GM21529 (cell line): ENCODE measurements around the gene SERP2.

ENCODE experiments used
- ATAC-seq: cut with Tn5 transposase; IDR thresholded peaks from one replicate; pipeline ENCODE4 v1.9.1; 2021; ENCODE audit not compliant: unreplicated experiment

SERP2 gene

DNA sequence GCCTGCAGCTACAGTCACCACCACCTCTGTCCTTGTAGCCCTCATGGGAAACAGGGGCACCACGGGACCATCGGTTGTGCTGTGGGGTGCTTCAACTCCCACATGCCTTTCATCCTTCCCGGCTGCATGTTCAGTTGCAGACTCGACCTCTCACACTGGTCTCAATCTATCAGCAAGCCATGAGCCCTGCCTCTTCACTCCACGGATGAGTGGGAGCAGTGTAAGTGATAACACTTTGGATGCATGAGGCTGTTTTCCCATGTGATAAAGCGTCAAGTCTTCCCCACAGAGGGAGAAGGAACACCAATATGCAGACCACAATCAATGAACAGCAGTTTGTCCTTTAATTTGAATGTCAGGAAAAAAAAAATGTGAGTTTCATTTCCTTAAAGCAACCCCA is 12.2 kb downstream of the SERP2 start:
- ATAC-seq: no peak

DNA sequence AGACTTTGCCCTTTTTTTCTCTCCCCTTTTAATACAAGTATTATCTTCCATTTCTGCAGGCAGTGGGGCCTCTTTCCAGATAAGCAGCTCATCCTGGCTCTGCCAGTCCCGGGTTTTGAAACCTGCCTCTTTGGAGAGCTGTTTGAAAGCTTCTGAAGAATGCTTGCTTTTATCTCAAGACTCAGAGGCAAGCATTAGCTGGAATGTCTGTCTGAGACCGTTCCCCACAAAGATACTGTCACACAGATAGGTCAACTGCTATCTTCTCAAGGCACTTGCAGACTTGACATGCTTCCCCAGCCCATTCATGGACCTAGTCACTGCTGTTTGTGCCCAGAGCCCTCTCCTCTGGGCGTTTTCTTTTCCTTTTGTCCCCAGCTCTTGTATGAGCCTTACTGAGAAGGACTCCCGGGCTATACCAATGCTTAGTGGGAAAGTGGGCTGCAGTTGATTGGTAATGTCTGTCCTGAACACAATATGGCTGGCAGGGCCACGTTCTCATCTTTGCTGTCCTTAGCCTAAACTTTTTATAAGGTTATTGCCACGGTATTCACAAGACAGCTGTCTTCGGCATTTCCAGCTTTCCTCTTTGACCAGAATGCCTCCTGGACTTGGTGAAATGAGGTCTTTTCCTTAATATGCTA is 13.4 kb downstream of the SERP2 start:
- ATAC-seq: no peak

DNA sequence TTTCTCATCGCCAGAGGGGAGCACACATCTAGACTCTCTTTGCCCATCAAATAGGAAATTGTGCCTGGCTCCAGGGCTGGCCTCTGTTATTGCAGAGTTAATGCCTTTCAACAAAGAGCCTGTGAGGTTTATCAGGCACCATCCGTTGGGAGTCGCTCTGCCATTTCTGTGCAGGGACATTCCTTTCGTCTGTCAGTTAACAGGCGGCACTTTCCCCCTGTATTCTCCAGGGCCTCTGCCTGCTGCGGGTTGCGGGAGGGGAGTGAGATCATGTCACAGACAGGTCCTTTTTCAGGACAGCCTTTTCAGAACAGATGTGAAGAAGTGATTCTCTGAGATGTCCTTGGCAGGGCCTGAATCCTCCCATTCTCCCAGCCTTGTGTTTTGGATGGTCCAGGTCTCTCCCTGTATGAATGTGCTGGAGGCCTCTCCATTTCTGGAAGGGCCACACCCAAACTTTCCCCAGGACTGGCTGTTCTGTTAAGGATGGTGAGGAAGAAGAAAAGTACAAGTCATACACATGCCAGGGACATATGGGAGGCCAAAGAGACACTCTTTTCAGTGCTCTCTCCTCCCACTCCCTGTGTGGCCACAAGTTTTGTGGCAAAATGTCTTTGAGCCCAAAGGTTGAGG is 14.9 kb downstream of the SERP2 start:
- ATAC-seq: no peak

DNA sequence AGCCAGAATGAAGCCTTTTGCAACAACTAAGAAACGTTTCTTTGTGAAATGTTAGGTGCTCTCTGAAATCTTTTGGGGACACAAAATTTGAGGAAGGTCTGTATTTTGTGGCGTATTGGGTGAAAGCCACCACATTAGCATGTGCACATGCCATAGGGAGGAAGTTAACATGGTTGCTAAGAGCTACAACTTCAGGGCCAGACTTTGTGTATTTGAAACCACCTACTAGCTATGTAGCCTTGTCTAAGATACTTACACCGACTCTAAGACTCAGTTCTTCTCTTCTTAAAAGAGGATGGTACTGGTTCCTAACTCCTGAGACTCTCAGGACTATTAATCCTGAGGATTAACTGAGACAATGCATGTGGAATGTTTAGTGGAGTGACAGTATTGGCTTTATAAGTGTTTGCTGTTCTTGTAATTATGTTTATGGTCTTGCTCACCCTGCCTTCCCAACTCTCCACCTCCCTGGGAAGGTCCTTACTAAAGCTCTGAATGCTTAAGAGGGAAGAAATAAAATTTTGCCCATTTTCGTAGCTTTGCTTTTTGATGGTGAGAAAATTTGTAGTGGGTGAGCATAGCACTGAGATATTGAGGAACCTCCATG is 15.5 kb downstream of the SERP2 start:
- no peak for ATAC-seq

DNA sequence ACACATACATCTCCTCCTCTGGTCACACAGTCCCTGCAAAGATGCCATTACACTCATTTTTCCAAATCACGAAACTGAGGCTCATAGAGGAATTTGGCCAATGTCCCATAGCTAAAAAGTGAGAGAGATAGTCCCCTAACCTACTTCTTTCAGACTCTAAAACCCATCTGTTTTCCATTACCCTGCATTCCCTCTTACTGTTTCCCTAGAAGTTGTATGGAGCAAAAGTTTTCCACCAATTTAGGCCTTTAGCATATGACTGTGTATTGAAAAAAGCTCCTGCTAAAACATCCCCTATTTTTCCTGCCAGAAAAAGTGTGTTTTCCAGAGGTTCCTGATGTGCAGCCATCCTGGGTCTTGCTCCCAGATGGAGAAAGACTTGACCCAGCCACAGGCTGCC is 16.3 kb downstream of the SERP2 start:
- no peak for ATAC-seq

DNA sequence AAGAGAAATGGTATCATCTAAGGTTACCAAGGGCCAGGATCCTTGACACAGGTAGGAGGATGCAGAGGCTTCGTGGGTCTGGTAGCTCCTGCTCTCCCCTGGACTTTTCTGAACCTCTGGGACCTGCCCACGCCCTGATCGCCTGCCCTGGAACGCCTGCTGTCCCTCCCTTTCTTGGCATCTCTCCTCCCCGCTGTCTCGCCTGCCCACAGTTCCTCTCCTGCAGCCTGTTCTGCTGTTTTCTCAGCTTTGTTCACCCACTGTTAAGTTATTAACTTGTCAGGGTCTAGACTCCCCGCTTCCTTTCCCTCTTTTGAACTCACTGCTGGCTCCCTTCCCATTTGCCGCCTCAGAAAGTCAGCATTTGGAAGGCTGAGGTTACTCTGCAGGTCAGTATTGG is 19.8 kb downstream of the SERP2 start:
- no peak for ATAC-seq

DNA sequence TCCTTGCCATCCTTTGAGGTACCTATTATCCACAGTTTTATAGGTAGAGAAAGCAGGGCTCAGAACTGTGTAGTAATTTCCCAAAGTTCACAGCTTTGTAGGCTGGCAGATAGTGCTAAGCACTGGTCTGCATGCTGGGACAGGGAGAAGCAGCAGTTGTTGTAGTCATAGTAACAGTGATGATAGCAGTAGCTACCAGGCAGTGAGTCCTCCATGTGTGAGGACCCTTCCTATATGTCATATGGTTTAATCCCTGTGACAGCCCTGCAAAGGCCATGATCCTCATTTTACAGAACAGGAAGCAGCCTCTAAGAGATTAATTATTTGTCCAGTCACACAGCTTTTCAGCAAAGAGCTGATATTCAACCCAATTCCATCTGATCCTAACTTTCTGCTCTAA is 21.0 kb downstream of the SERP2 start:
- ATAC-seq: no peak

DNA sequence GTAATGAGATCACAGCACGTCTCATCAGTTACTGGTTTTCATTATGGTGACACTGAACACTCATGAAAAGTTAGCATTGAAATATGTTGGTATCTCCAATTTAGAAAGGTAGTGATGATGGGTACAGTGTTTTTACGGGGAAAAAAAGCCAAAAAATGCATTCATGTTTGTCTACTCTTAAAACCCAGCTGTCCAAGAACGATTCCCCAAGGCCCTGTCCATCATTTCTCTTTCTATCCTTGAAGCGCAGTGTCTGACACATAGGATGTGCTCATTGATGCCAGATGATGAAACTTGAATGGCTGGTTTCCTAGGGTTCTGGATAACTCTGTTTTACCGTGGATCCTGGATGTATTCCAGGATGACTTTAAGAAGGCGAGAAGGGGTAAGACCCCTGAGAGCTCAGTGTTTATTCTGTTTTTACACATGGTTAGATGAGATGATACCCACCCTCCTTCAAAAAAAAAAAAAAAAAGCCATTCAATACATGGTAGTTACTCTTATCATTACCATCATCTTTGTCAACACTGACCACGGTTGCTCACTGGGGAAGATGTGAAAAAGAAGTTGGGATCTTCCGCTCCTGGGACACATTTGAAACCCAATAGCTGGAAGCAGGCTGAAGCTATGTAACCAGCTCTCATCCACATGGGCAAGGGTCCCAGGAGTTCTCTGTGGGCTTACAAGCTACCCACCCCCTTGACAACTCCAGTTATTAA is 22.5 kb downstream of the SERP2 start:
- no peak for ATAC-seq

DNA sequence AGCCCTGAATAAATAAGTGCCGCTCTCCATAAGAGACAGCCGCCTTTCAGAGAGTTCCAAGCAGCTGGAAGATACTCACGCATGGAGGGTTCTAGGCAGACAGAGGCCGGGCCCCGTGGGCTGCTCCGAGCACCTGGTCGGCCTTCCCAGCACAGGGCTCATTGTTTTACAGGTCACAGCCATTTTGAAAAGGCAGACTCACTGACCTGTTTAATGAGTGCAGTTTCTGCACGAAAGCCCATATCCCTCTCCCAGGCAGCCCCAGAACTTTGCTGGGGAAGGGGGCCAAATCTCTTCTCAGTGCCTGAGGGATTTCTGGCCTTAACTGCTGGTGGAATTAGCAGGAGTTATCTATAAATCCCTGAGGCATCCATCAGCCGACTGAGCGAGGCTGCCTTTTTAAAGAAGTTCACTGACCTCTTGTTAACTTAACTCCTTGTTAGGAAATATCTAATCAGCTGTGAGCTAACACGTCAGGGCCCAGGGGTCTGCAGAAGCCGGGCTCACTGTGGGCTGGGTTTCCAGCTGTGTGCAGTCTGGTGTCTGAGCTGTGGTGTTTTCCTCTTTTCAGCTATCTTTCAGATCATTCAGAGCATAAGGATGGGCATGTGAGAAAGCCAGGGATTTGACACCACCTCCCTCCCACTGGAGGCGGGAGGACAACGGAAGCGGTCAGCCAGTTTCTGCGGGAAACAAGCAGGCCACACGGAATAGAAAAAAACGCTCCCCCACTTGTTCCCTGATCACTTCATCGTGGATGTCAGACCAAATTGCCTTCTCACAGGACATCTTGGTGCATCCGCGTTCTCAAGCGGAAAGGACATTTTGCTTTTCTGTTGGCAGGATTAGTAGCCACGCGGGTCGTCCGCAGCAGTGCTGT is 23.3 kb downstream of the SERP2 start:
- ATAC-seq: no peak

DNA sequence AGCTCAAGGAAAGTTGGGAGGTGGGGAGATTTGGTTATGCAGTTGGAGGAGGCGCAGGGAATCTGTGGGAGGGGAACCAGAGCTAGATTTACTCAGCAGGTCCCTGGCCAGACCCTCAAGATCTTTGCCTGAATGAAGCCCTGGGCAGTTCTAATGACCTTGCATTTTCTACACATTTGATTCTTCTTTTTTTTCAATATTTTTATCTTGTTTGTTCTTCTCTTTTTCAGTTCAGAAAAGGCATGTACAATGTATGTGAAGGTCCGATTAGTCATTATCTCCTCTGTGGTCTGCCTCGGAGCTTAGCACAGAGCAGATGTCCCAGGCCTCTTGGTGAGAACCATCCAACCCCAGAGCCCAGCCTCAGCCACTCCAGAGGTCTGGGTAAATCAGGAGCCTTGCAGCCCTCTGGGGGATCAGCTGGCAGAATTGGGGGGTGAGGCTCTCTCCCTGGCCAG is 24.2 kb downstream of the SERP2 start:
- no peak for ATAC-seq

DNA sequence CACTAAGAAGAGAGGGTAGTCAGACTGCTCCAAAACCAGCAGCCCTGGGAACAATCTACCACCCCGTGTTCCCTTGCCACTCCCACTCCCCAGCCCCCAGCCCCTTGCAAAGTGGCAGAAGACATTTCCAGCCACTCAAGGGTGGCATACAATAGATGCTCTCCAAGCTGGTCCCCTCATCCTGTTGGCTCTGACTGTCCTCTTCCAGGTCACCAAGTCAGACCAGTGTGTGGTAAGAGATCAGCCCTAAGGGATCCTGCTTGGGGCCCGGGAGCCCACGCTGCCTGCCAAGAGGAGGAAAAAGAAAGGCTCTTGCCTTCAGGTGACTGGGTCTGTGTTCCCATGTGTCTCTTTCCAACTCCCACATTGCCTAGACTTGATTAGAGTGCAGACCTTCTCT is 25.0 kb downstream of the SERP2 start:
- no peak for ATAC-seq

DNA sequence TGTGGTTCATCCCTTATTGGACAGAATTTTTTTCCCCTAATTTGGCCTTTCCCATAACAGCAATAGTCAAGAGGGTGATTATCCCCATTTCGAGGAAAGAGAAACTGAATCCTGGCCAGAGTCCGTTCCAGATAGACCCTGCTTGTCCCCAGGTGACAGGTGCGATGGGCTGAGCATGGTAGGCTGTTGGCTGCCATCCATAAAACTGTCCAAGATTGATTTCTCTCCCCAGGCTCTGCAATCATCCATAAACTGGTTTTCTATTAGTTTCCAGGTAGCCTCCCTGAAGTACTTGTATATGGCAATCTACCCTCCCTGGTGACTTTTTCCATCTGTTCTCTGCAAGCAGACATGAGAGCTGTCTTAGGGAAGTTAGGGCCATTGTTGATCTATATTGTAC is 25.4 kb downstream of the SERP2 start:
- no peak for ATAC-seq

DNA sequence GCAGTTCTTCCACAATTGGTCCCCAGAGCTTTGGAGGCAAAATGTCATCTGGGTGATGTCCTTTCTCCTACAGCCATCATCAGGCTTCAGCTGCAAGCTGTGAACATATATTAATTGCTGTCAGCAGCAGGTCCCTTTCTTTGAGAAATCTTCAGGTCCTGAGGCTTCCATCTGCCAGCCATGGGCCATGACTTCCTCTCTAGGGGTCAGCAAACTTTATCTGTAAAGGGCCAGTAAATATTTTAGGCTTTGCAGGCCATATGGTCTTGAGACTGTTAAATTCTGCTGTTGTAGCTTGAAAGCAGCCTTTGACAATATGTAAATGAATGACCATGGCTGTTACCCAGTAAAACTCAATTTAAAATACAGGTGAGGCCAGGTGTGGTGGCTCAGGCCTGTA is 27.1 kb downstream of the SERP2 start:
- ATAC-seq: no peak

DNA sequence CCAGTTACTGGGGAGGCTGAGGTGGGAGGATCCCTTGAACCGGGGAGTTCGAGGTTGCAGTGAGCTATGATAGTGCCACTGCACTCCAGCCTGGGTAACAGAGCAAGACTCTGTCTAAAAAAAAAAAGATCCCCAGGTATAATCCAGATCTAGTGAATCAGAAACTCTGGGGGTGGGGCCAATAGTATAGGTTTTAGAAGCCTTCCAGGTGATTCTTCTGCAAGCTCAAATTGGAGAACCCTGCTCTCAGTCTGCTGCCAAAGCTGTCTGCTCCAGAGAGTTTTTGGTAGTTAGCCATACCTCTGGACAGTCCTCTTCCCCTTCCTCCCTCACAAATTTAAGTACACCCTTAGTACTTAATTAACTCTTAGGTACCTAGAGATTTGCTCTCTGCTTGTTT is 28.0 kb downstream of the SERP2 start:
- no peak for ATAC-seq

DNA sequence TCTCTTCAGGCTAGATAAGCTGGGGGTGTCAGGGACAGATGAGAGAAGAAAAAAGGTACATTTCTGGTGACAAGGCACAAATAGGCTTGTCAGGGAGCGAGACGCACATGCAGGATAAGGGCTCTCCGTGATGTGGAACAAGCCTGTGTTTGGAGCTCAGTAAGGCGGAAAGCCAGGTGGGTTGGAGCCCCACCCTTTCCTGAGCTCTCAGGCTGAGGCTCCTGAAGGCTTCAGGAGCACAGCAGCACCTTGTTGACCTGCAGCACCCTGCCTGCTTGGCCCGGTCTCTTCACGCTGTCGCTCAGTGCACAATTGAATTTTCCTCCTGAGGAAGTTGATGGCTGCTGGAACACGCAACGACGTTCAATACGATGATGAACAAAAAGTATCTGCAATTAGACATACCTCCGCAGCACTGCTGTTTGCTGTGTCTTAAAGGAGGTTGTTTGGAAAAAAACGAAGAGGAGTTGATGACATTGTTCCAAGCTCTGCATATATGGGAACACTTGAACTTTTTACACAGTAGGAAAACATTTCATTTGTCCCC is 29.3 kb downstream of the SERP2 start:
- ATAC-seq: no peak

DNA sequence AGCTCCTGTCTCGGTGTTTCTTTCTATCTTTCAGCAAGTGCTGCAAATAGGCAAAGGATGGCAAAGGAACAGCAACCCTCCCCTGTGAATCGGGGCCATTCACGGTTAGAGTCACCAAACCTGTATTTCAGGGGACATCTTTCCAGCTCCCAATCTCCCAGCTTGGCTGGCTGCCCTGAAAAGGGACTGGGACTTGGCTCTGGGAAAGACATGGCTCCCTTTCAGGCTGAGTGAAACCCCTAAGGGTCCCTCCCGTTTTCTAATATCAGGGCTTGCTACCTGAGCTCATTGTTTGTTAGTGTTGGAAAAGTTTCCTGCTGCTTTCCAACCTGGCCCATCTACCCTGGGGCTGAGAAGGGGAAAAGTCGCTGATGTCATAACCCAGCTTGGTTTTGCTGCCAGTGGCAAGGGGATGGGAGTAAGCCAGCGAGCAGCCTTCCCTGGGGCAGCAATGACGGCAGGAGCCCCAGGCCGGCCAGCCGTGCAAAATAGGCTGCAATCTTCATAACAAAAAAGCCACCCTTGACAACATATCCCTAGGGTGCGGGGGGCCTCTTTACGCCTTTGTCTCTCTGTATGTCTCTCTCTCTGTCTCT is 29.9 kb downstream of the SERP2 start:
- no peak for ATAC-seq

DNA sequence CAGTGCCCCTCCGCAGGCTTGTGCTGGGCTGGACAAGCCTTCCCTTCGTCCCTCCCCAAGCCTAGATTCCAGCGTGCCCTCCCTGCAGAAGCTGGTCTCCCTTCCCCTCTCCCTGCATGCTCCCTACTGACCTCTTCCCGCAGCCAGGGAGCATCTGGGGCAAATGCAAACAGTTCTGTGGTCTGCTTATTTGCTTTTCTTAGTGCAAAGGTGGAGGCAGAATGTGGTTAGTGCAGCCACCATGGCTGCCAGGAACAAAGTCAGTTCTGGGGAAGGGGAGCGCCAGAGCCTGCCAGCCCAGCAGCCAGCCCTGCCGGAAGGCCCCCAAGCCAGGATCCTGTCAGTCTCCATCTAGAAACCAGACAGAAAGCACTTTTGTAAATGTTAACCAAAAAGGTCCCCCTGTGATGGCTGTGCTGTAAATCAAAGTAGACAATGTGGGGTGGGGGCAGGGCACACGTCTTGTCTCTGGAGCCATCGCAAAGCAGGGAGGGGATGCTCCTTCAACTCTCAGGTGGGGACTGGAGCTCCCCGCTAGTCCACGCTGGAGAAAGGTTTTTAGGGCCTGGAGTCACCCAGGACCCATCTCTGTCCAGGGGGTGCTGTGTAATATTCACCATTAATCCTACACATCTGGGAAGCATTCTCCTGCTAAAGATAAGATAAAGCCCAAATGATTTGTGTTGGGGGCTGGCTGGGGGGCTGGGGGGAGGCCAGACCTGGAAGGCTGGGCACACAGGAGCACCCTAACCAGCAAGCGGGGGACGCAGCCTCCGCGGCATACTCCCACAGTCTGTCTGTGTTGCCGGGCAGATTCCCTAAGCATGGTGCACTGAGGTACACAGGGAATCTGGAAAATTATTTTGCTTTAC is 30.9 kb downstream of the SERP2 start:
- no peak for ATAC-seq

DNA sequence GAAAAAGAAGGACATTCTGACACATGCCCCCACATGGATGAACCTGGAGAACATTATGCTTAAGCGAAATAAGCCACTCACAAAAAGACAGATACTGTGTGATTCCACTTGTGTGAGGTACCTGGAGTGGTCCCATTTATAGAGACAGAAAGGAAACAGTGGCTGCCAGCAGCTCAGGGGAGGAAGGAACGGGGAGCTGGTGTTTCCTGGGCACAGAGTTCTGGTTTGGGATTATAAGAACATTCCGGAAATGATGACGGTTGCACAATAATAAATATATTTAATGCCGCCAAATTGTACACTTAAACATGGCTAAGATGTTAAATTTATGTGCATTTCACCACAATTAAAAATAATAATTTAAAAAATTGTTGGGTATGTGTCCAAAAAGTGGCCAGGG is 33.0 kb downstream of the SERP2 start:
- ATAC-seq: no peak

DNA sequence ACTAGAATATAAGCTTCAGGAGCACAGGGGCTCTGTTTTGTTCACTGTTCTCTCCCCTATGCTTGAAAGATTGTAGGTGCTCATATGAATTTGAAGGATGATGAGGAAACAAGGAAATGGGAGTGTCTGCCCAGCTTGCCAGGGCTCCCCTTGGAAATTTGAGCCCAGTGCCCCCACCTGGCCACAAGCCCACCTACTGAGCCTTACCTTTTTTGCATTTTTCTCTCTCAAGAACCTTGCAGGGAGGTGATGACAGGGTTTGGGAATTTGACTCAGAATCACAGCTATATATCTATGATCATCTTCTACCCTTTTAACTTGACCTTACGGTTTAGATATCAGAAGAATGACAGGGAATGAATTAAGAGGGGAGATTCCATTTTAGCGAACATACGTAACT is 33.8 kb downstream of the SERP2 start:
- no peak for ATAC-seq
